Omental fat pad (tissue), 4 donors: Measurements from ENCODE around the gene ALPK3. TPM values are rescaled to one million over a fixed set of nuclear protein-coding genes. Genes with fewer than 3 reads are reported as not detected.

Experiments
- ATAC-seq: fragments of 150-250 bp; one replicate; pipeline ENCODE4 v1.9.1; 2016; ENCODE audit warnings: mild to moderate bottlenecking, moderate library complexity; ENCODE audit not compliant: low FRiP score
- DNase-seq: peaks from one replicate; pipeline ENCODE4 v3.0.0-alpha.2; 2019; ENCODE audit warnings: low spot score
- CTCF ChIP-seq, 3 donors: fragments of 450-650 bp; IDR thresholded peaks; one replicate each; pipeline ENCODE4 v1.5.1; 2016 to 2017; ENCODE audit warnings: antibody characterized with exemption in 3 of 3, mild to moderate bottlenecking in 3 of 3, moderate library complexity in 2 of 3
- total RNA-seq, 4 donors: library from RNA; depleted of rRNA; stranded (reverse); fragments of >200 nt; gene quantifications; one replicate each; pipeline ENCODE4 v1.1.0, GENCODE V29; 2016

Gene ALPK3
- total RNA-seq, 4 donors from 2014 or later: 3.1 to 7.7 (median 3.8) TPM

- no peak for TF ChIP-seq CTCF (IDR thresholded peaks at IDR 0.05)
- ATAC-seq (no peak), DNase-seq (no peak)
Observed at GRCh38 chr15:84821501-84822021, 4.4 kb downstream of the ALPK3 start.

GRCh38 chr15:84822653-84823281 is 5.6 kb downstream of the ALPK3 start:
- TF ChIP-seq CTCF (IDR thresholded peaks at IDR 0.05): no peak
- DNase-seq (no peak), ATAC-seq (no peak)

- ATAC-seq (no peak), DNase-seq (no peak)
- TF ChIP-seq CTCF (IDR thresholded peaks at IDR 0.05): no peak
Observed at GRCh38 chr15:84823282-84823878, 6.2 kb downstream of the ALPK3 start.

GRCh38 chr15:84824260-84825007 is 7.3 kb downstream of the ALPK3 start:
- no peak for TF ChIP-seq CTCF (IDR thresholded peaks at IDR 0.05)
- DNase-seq: no peak
- no peak for ATAC-seq

- DNase-seq (no peak), ATAC-seq (no peak)
- no peak for TF ChIP-seq CTCF (IDR thresholded peaks at IDR 0.05)
Observed at GRCh38 chr15:84826369-84826823, 9.2 kb downstream of the ALPK3 start.

- ATAC-seq: no peak
- no peak for TF ChIP-seq CTCF (IDR thresholded peaks at IDR 0.05)
- DNase-seq: no peak
Observed at GRCh38 chr15:84827246-84827645, 10.1 kb downstream of the ALPK3 start.
